HG02852 (cell line): ENCODE data around the gene GARNL3.

Experiments used
- ATAC-seq: cut with Tn5 transposase; IDR thresholded peaks from one replicate; pipeline ENCODE4 v1.9.1; 2021; ENCODE audit warnings: mild to moderate bottlenecking, moderate library complexity; ENCODE audit not compliant: unreplicated experiment

Gene GARNL3

GRCh38 chr9:127309715-127310114 is 45.1 kb downstream of the GARNL3 start:
- no peak for ATAC-seq

- no peak for ATAC-seq
Measured at GRCh38 chr9:127311239-127311741, 46.7 kb downstream of the GARNL3 start.

- ATAC-seq = no peak
Measured at GRCh38 chr9:127313042-127313560, 48.5 kb downstream of the GARNL3 start.

GRCh38 chr9:127314911-127315310 is 50.3 kb downstream of the GARNL3 start:
- no peak for ATAC-seq

- no peak for ATAC-seq
Measured at GRCh38 chr9:127316586-127317323, 52.2 kb downstream of the GARNL3 start.

GRCh38 chr9:127318651-127319167 is 54.1 kb downstream of the GARNL3 start:
- ATAC-seq = no peak

GRCh38 chr9:127319366-127320114 is 55.0 kb downstream of the GARNL3 start:
- ATAC-seq = no peak

- ATAC-seq = no peak
Measured at GRCh38 chr9:127320115-127320378, 55.5 kb downstream of the GARNL3 start.

- no peak for ATAC-seq
Measured at GRCh38 chr9:127323393-127323792, 58.8 kb downstream of the GARNL3 start.

- no peak for ATAC-seq
Measured at GRCh38 chr9:127330501-127330900, 65.9 kb downstream of the GARNL3 start.

- no peak for ATAC-seq
Measured at GRCh38 chr9:127333221-127334064, 68.9 kb downstream of the GARNL3 start.

- ATAC-seq = no peak
Measured at GRCh38 chr9:127334725-127335124, 70.2 kb downstream of the GARNL3 start.

GRCh38 chr9:127336086-127336485 is 71.5 kb downstream of the GARNL3 start:
- no peak for ATAC-seq

GRCh38 chr9:127336506-127337352 is 72.2 kb downstream of the GARNL3 start:
- no peak for ATAC-seq

GRCh38 chr9:127340721-127341120 is 76.1 kb downstream of the GARNL3 start:
- ATAC-seq = no peak

- no peak for ATAC-seq
Measured at GRCh38 chr9:127341152-127341551, 76.6 kb downstream of the GARNL3 start.

GRCh38 chr9:127344368-127345000 is 79.9 kb downstream of the GARNL3 start:
- no peak for ATAC-seq

- ATAC-seq = no peak
Measured at GRCh38 chr9:127345566-127345965, 81.0 kb downstream of the GARNL3 start.

GRCh38 chr9:127346584-127346983 is 82.0 kb downstream of the GARNL3 start:
- ATAC-seq = no peak
